ENCODE data around the gene PRKCA.

Gene PRKCA

DNA sequence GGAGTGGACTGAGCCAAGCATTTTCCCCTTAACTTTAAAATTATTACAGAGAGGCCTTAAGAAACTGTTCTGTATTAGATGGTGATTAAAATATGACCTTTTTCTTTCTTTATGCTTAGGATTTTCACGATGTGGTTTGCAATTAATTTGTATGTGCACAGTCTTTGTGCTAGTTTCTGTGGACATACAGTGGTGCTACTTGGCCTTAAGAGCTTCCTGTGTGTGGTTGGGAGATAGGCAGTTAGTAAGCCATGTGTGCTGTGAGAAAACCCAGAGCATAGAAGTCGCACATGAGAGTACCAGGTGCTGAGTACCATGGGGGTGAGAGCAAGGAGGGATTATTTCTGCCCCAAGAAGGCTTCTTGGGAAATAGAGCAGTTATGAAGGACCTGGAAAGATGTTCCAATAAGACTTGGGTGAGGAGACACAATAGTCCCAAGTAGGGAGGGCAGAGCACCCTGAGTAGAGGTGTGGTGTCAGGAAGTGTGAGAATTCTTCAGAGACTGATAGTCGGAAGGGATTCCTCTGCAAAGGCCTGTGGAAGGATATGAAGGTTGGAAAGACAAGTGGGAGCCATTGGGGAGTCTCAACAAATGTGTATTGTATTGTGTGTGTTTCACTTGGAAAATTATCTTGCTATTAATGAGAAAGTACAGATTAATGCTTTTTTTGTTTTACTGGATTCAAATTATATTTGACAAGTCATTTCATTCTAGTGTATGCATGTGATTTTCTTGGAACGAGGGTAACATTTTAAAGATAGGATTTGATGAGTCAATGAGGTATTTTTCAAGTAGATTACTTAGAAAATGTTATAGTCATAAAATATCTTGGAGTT, 239.9 kb downstream of the PRKCA start:
- H3K4me1 ChIP-seq (ENCODE audit: low read length): peaks cover 30% of the 10 kb centered on the region
- H2AFZ ChIP-seq (ENCODE audit: low read depth, low read length): no peak overlapping the region
- peak overlapping the region; percentile 2; the same call in 1 of the 2 replicates for H3K9ac ChIP-seq (ENCODE audit: low read length)
- TF ChIP-seq, protein P1, sequence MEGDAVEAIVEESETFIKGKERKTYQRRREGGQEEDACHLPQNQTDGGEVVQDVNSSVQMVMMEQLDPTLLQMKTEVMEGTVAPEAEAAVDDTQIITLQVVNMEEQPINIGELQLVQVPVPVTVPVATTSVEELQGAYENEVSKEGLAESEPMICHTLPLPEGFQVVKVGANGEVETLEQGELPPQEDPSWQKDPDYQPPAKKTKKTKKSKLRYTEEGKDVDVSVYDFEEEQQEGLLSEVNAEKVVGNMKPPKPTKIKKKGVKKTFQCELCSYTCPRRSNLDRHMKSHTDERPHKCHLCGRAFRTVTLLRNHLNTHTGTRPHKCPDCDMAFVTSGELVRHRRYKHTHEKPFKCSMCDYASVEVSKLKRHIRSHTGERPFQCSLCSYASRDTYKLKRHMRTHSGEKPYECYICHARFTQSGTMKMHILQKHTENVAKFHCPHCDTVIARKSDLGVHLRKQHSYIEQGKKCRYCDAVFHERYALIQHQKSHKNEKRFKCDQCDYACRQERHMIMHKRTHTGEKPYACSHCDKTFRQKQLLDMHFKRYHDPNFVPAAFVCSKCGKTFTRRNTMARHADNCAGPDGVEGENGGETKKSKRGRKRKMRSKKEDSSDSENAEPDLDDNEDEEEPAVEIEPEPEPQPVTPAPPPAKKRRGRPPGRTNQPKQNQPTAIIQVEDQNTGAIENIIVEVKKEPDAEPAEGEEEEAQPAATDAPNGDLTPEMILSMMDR (IDR thresholded peaks at IDR 0.05; ENCODE audit: low read depth, low read length): no peak
- no peak for TF ChIP-seq EZH2phosphoT487 (IDR thresholded peaks at IDR 0.05; ENCODE audit: low read depth)
- H3K4me3 ChIP-seq (ENCODE audit: low read length): peak overlapping the region; percentile 26
- no peaks in the 10 kb centered on the region for H3K79me2 ChIP-seq (ENCODE audit: low read length)
- H3K27ac ChIP-seq (ENCODE audit: low read length): peak overlapping the region; percentile 37
- peaks cover 30% of the 10 kb centered on the region for H3K27me3 ChIP-seq (ENCODE audit: low read depth, low read length)
- H3K36me3 ChIP-seq (replicated peaks; ENCODE audit: low read depth, low read length): no peaks in the 10 kb centered on the region
- no peaks in the 10 kb centered on the region for H4K20me1 ChIP-seq (ENCODE audit: insufficient read depth, low read length)
- H3K9me3 ChIP-seq (ENCODE audit: insufficient read depth, low read length): peaks cover 30% of the 10 kb centered on the region; the same call in 1 of the 2 replicates
- H3K4me2 ChIP-seq (ENCODE audit: low read length): peak overlapping the region; percentile 71

DNA sequence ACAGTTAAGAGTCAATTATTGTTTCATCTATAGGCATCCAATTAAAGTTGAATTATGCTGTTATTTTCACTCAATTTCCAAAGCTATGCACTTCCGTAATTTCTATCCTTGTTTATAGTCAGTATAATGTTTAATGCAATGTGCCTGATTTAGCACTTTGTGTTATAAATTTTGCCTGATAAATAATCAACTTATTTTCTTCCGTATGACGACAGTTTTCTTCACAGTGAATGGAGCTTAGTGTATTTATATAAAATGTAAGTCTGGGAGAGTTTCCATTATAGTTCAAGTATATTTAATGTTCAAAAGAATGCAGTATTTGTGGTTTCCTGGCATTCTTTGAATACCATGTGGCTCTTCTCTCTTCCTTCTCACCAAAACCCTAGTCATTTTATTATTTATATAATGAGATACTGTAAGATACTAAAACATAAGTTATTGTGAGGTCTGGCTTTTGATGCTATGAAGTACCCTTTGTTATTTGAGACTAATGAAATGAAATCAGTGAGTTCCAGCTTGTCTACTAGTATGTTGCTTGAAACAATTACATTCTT, 240.6 kb downstream of the PRKCA start:
- 0 out of 2 replicates have a peak overlapping the region, but pooled peaks have one; percentile 71 for H3K4me2 ChIP-seq (ENCODE audit: low read length)
- no peak overlapping the region for H3K9ac ChIP-seq (ENCODE audit: low read length)
- no peaks in the 10 kb centered on the region for H3K79me2 ChIP-seq (ENCODE audit: low read length)
- H3K27ac ChIP-seq (ENCODE audit: low read length): no peak overlapping the region
- H3K4me3 ChIP-seq (ENCODE audit: low read length): no peak overlapping the region
- no peaks in the 10 kb centered on the region for H3K36me3 ChIP-seq (replicated peaks; ENCODE audit: low read depth, low read length)
- H2AFZ ChIP-seq (ENCODE audit: low read depth, low read length): no peak overlapping the region
- TF ChIP-seq EZH2phosphoT487 (IDR thresholded peaks at IDR 0.05; ENCODE audit: low read depth): no peak
- TF ChIP-seq, protein P1 (IDR thresholded peaks at IDR 0.05; ENCODE audit: low read depth, low read length): no peak
- peaks cover 30% of the 10 kb centered on the region; the same call in 1 of the 2 replicates for H3K9me3 ChIP-seq (ENCODE audit: insufficient read depth, low read length)
- H3K27me3 ChIP-seq (ENCODE audit: low read depth, low read length): peaks cover 27% of the 10 kb centered on the region
- H3K4me1 ChIP-seq (ENCODE audit: low read length): peaks cover 30% of the 10 kb centered on the region
- no peaks in the 10 kb centered on the region for H4K20me1 ChIP-seq (ENCODE audit: insufficient read depth, low read length)

DNA sequence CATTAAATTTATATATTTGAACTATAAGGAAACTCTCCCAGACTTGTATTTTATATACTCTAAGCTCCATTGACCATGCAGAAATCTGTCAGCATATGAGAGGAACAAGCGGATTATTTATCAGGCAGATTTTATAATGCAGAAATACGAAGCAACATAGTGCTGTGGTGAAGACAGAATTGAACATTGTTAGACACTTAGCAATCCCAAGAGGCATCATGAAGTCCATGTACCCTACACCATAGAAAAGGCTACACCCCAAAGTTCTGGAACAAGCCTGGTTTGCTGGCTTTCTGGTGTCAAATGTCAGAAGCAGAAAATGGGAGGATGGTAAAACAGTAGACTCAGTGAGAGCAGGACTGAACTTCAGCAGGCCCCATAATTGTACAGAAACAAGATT, 241.1 kb downstream of the PRKCA start:
- peaks cover 24% of the 10 kb centered on the region for H3K27me3 ChIP-seq (ENCODE audit: low read depth, low read length)
- H3K4me2 ChIP-seq (ENCODE audit: low read length): no peak overlapping the region
- no peak overlapping the region for H2AFZ ChIP-seq (ENCODE audit: low read depth, low read length)
- TF ChIP-seq, protein P1 (IDR thresholded peaks at IDR 0.05; ENCODE audit: low read depth, low read length): no peak
- TF ChIP-seq EZH2phosphoT487 (IDR thresholded peaks at IDR 0.05; ENCODE audit: low read depth): no peak
- no peak overlapping the region for H3K9ac ChIP-seq (ENCODE audit: low read length)
- H3K27ac ChIP-seq (ENCODE audit: low read length): no peak overlapping the region
- H3K4me1 ChIP-seq (ENCODE audit: low read length): peaks cover 30% of the 10 kb centered on the region
- H3K79me2 ChIP-seq (ENCODE audit: low read length): no peaks in the 10 kb centered on the region
- H3K4me3 ChIP-seq (ENCODE audit: low read length): no peak overlapping the region
- no peaks in the 10 kb centered on the region for H3K36me3 ChIP-seq (replicated peaks; ENCODE audit: low read depth, low read length)
- H4K20me1 ChIP-seq (ENCODE audit: insufficient read depth, low read length): no peaks in the 10 kb centered on the region
- H3K9me3 ChIP-seq (ENCODE audit: insufficient read depth, low read length): peaks cover 30% of the 10 kb centered on the region; the same call in 1 of the 2 replicates

DNA sequence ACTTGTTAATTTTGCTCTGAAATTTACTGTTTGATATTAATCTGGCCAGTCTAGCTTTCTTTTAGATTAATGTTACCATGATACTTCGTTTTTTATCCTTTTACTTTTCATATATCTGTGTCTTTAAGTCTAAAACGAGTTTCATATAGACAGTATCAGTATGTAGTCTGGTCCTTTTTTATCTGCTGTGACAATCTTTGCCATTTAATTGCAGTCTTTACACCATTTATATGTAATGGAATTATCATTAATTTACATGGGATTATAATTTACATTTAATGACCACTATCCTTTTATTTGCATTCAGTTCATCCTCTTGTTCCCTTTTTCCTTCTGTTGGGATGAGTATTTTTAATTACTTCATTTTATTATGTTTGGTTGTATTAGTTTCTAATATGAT, 243.5 kb downstream of the PRKCA start:
- H3K9me3 ChIP-seq (ENCODE audit: insufficient read depth, low read length): peaks cover 26% of the 10 kb centered on the region; the same call in 1 of the 2 replicates
- H3K79me2 ChIP-seq (ENCODE audit: low read length): no peaks in the 10 kb centered on the region
- no peaks in the 10 kb centered on the region for H4K20me1 ChIP-seq (ENCODE audit: insufficient read depth, low read length)
- H3K27ac ChIP-seq (ENCODE audit: low read length): no peak overlapping the region
- no peak for TF ChIP-seq EZH2phosphoT487 (IDR thresholded peaks at IDR 0.05; ENCODE audit: low read depth)
- TF ChIP-seq, protein P1 (IDR thresholded peaks at IDR 0.05; ENCODE audit: low read depth, low read length): no peak
- H3K27me3 ChIP-seq (ENCODE audit: low read depth, low read length): peaks cover 4% of the 10 kb centered on the region
- H3K4me2 ChIP-seq (ENCODE audit: low read length): no peak overlapping the region
- no peak overlapping the region for H2AFZ ChIP-seq (ENCODE audit: low read depth, low read length)
- H3K9ac ChIP-seq (ENCODE audit: low read length): no peak overlapping the region
- H3K4me1 ChIP-seq (ENCODE audit: low read length): peaks cover 22% of the 10 kb centered on the region
- no peak overlapping the region for H3K4me3 ChIP-seq (ENCODE audit: low read length)
- H3K36me3 ChIP-seq (replicated peaks; ENCODE audit: low read depth, low read length): no peaks in the 10 kb centered on the region
